Measurements from ENCODE around the gene LMOD1.
"Not testable (repeated sequence)": the region's sequence is repeated elsewhere in the genome, so short reads cannot be mapped to it uniquely, and the experiment has no call there.

Gene LMOD1

GRCh38 chr1:201947697-201948008 is 1.3 kb upstream of the LMOD1 start:
- no peak for DNase-seq (ENCODE audit: low read depth, low spot score)

GRCh38 chr1:201945863-201946223 is 505 bp downstream of the LMOD1 start:
- DNase-seq (ENCODE audit: low read depth, low spot score) = no peak

DNA sequence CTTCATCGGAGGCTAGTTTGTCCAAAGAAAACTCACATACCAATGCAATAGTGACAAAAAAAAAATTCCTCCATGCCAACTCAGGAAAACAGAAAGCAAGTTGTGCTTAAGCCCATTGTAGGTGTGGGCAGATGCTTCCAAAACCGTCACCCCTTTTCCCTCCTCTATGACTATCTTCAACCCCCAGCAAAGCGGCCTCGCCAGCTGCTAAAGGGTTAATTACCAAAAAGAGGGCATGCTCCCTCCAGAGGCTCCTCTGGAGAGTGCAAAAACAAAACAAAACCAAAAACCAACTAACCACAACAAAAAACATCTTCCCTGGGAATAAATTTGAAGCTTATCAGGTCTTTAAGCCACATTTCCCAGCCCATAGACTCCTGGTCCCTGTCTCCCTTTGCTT is 1.2 kb downstream of the LMOD1 start:
- DNase-seq (ENCODE audit: low read depth, low spot score) = no peak

DNA sequence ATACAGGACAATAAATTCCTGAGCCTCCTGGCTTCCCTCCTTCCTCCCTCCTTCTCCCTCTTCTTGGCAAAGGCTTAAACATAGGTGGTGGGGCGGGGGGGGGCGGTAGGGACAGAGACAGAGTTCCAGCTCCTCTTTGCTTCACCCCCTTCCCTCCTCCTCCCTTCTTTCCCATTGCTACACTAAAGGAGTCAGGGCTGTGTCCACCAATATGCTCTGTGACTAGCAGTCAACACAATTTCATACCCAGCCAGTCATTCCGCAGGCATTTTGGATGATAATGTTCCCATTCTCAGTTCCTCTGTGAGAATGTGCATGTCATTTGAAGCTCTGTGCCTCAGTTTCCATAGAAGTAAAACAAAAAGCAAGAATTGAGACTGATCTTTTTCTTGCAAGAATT is 1.7 kb downstream of the LMOD1 start:
- DNase-seq (ENCODE audit: low read depth, low spot score) = no peak

DNA sequence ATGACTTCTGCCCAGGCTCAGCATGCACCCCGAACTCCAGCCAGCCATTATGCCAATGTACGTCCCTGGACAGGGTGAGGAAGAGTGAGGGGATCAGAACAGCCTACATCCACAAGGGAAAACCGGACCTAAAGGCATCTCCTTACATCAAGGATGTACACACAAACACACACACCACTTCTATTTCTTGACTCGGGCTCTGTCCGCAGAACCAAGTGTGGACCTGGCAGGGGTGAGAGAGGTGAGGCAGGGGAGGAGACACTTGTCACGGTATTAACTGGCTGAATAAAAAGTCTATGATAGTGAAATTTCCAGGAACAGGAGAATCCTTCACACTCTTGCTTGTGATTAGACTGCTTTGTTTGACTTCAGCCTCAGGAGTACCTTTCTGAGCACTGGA is 2.3 kb downstream of the LMOD1 start:
- no peak for DNase-seq (ENCODE audit: low read depth, low spot score)

GRCh38 chr1:201942129-201942495 is 4.2 kb downstream of the LMOD1 start:
- DNase-seq (ENCODE audit: low read depth, low spot score) = no peak

- no peak for DNase-seq (ENCODE audit: low read depth, low spot score)
Observed at GRCh38 chr1:201941420-201942128, 4.8 kb downstream of the LMOD1 start.

- DNase-seq (ENCODE audit: low read depth, low spot score) = not testable (repeated sequence)
Observed at GRCh38 chr1:201940316-201940715, 6.0 kb downstream of the LMOD1 start.

DNA sequence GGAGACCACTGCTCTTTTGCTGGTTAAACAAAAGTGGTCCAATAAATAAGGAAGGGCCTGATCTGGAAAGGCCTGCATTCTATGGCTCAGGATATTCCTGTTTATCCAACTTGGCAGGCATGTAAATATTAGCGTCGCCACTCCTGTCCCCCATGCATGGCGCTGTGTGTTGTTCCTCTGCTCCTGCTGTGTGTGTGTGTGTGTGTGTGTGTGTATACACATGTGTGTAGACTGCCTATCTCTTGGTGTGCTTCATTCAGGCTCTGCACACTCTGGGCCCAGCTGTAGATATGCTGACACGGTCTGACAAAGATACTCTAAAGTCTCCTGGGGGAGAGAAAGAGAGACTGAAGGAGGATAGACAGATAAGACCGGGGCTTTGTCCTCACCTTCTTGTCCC is 6.8 kb downstream of the LMOD1 start:
- DNase-seq (ENCODE audit: low read depth, low spot score) = no peak

- DNase-seq (ENCODE audit: low read depth, low spot score) = no peak
Observed at GRCh38 chr1:201939148-201939547, 7.2 kb downstream of the LMOD1 start.

DNA sequence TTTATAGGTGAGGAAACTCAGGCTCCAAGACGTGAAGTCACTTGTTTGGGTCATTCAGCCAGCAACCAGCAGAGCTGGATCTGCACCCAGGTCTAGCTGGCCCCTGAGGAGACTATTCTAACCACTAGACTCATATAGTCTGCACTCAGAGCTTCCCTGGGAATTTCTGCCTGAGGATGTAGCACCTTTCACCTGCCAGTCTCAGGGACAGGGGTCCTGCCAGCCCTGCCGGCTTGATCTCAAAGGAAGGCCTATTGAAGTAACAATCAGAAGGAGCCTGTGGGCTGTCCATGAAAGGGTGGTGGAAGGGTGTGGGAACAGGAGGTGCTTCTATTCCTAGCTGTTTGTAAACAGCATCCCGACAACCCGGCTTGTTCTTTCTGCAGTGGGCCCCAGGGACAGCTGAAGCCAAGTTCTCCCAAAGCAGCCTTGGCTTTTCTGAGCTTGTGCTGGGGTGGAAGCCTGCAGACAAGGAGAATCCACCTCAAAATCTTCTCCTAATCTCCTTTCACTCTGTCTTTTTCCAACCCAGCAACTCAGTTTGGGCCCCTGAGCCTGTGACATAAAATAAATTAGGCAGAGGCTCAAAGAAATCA is 7.8 kb downstream of the LMOD1 start:
- DNase-seq (ENCODE audit: low read depth, low spot score) = no peak

DNA sequence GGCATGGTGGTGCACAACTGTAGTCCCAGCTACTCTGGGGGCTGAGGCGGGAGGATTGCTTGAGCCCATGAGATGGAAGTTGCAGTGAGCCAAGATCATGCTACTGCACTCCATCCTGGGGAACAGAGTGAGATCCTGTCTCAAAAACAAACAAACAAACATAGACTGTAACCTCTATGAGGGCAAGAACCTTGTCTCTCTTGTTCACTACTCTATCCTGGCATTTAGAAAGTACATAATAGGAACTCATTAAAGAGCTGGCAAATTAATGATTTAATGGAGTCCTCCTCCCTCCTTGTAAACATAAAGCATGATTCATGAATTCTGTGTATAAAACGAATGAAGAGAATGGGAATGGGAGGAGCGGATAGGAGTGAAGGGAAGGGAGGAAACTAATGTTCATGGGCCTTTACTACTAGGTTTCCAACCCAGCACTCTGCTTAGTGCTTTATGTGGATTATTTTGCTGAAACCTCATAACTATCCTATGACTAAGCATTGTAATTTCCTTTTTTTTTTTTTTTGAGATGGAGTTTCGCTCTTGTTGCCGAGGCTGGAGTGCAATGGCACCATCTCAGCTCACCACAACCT is 8.6 kb downstream of the LMOD1 start:
- no peak for DNase-seq (ENCODE audit: low read depth, low spot score)

- DNase-seq (ENCODE audit: low read depth, low spot score) = no peak
Observed at GRCh38 chr1:201933840-201934430, 12.4 kb downstream of the LMOD1 start.

DNA sequence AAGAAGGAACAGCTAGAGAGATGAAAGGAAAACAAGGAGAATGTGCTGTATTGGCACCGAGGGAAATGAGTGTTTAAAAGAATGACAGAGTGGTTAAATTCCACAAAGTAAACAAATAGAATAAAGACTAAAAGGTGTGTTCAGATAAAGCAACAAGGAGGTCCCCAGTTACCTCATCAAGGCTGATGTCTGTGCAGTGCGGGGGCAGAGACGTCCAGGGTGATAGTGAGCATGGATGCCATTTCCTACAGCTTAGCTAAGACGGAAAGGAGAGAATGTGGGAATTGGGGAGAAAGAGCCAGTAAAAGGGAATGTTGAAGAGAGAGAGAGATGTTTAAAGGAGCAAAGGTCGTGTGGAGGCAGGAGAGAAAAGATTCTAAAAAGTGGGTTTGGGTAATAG is 15.5 kb downstream of the LMOD1 start:
- no peak for DNase-seq (ENCODE audit: low read depth, low spot score)

- no peak for DNase-seq (ENCODE audit: low read depth, low spot score)
Observed at GRCh38 chr1:201930137-201930536, 16.2 kb downstream of the LMOD1 start.

- no peak for DNase-seq (ENCODE audit: low read depth, low spot score)
Observed at GRCh38 chr1:201928266-201928665, 18.1 kb downstream of the LMOD1 start.

GRCh38 chr1:201925981-201926645 is 20.2 kb downstream of the LMOD1 start:
- no peak for DNase-seq (ENCODE audit: low read depth, low spot score)

- no peak for DNase-seq (ENCODE audit: low read depth, low spot score)
Observed at GRCh38 chr1:201925301-201925567, 21.1 kb downstream of the LMOD1 start.

GRCh38 chr1:201921952-201922558 is 24.3 kb downstream of the LMOD1 start:
- no peak for DNase-seq (ENCODE audit: low read depth, low spot score)

- no peak for DNase-seq (ENCODE audit: low read depth, low spot score)
Observed at GRCh38 chr1:201918343-201918742, 28.0 kb downstream of the LMOD1 start.

- DNase-seq (ENCODE audit: low read depth, low spot score) = no peak
Observed at GRCh38 chr1:201917362-201918033, 28.9 kb downstream of the LMOD1 start.
